ENCODE data around the gene METTL5.

- TF ChIP-seq POLR2A (IDR thresholded peaks at IDR 0.05), result no peak
- TF ChIP-seq POLR2AphosphoS5 (IDR thresholded peaks at IDR 0.05), result no peak
Observed at GRCh38 chr2:169796441-169796840, 28.3 kb downstream of the METTL5 start.

Measured in upper lobe of left lung (tissue), 4 donors.